Measurements from ENCODE around the gene CCDC85A. TPM values are rescaled to one million over a fixed set of nuclear protein-coding genes. Genes with fewer than 3 reads are reported as not detected.

Gene CCDC85A
- total and polyA plus RNA-seq, 2 experiments from 2014 or later: 0.21 to 0.24 TPM

- TF ChIP-seq ZNF331 (CRISPR knock-in tag; IDR thresholded peaks at IDR 0.05; ENCODE audit: low read depth) (no peak), JUNB (IDR thresholded peaks at IDR 0.05; ENCODE audit: unreplicated experiment) (no peak), CREB1 (CRISPR knock-in tag; IDR thresholded peaks at IDR 0.05; ENCODE audit: low read depth) (no peak), ZNF114 (CRISPR knock-in tag; IDR thresholded peaks at IDR 0.05) (no peak), CTCF (conservative IDR thresholded peaks at IDR 0.05; ENCODE audit: low read depth in 2 of 2) (no peak), ETS1 (IDR thresholded peaks at IDR 0.05) (no peak)
Measured at GRCh38 chr2:56198936-56199335, 15.1 kb downstream of the CCDC85A start (continued).

- Histone ChIP-seq H3K27me3 (ENCODE audit: insufficient read depth) (no peaks in the 10 kb centered on the region), H3K4me3 (no peak overlapping the region), H3F3A (replicated peaks; ENCODE audit: low read depth) (no peaks in the 10 kb centered on the region), H3K36me3 (ENCODE audit: insufficient read depth) (no peaks in the 10 kb centered on the region), H3K4me2 (no peak overlapping the region), H4K20me1 (replicated peaks; ENCODE audit: insufficient read depth) (0 out of 2 replicates have a peak, but pooled peaks cover 3% of the 10 kb centered on the region), H3K9me2 (ENCODE audit: insufficient read depth) (no peaks in the 10 kb centered on the region), H3K4me1 (ENCODE audit: insufficient read depth) (no peaks in the 10 kb centered on the region), H2AFZ (no peak overlapping the region), H3K79me2 (replicated peaks; ENCODE audit: insufficient read depth) (no peaks in the 10 kb centered on the region), H3K27ac (ENCODE audit: low read depth) (no peak overlapping the region)
- ATAC-seq: no peak
- H3K27ac Mint-ChIP-seq: no peak overlapping the region
- H3K4me1 Mint-ChIP-seq: peaks cover 3% of the 10 kb centered on the region; the same call in 1 of the 3 replicates
- H3K9me3 Mint-ChIP-seq: no peaks in the 10 kb centered on the region
- H3K36me3 Mint-ChIP-seq (ENCODE audit: low read depth): no peaks in the 10 kb centered on the region
- no peak overlapping the region for H3K4me3 Mint-ChIP-seq
- no peak for DNase-seq (ENCODE audit: low spot score)
- peaks cover 2% of the 10 kb centered on the region for H3K27me3 Mint-ChIP-seq (ENCODE audit: insufficient read depth, low read depth, poor library complexity)
- TF ChIP-seq CREB1 (CRISPR knock-in tag; IDR thresholded peaks at IDR 0.05; ENCODE audit: low read depth) (no peak), POLR2AphosphoS5 (IDR thresholded peaks at IDR 0.05; ENCODE audit: low read depth) (no peak), JUNB (IDR thresholded peaks at IDR 0.05; ENCODE audit: unreplicated experiment) (no peak), REST (IDR thresholded peaks at IDR 0.05; ENCODE audit: unreplicated experiment) (no peak), EZH2phosphoT487 (IDR thresholded peaks at IDR 0.05; ENCODE audit: unreplicated experiment) (no peak), STAT1 (IDR thresholded peaks at IDR 0.05; ENCODE audit: unreplicated experiment) (no peak), NANOG (IDR thresholded peaks at IDR 0.05; ENCODE audit: borderline replicate concordance) (no peak), ETS1 (IDR thresholded peaks at IDR 0.05) (no peak)
- TF ChIP-seq, protein P1, sequence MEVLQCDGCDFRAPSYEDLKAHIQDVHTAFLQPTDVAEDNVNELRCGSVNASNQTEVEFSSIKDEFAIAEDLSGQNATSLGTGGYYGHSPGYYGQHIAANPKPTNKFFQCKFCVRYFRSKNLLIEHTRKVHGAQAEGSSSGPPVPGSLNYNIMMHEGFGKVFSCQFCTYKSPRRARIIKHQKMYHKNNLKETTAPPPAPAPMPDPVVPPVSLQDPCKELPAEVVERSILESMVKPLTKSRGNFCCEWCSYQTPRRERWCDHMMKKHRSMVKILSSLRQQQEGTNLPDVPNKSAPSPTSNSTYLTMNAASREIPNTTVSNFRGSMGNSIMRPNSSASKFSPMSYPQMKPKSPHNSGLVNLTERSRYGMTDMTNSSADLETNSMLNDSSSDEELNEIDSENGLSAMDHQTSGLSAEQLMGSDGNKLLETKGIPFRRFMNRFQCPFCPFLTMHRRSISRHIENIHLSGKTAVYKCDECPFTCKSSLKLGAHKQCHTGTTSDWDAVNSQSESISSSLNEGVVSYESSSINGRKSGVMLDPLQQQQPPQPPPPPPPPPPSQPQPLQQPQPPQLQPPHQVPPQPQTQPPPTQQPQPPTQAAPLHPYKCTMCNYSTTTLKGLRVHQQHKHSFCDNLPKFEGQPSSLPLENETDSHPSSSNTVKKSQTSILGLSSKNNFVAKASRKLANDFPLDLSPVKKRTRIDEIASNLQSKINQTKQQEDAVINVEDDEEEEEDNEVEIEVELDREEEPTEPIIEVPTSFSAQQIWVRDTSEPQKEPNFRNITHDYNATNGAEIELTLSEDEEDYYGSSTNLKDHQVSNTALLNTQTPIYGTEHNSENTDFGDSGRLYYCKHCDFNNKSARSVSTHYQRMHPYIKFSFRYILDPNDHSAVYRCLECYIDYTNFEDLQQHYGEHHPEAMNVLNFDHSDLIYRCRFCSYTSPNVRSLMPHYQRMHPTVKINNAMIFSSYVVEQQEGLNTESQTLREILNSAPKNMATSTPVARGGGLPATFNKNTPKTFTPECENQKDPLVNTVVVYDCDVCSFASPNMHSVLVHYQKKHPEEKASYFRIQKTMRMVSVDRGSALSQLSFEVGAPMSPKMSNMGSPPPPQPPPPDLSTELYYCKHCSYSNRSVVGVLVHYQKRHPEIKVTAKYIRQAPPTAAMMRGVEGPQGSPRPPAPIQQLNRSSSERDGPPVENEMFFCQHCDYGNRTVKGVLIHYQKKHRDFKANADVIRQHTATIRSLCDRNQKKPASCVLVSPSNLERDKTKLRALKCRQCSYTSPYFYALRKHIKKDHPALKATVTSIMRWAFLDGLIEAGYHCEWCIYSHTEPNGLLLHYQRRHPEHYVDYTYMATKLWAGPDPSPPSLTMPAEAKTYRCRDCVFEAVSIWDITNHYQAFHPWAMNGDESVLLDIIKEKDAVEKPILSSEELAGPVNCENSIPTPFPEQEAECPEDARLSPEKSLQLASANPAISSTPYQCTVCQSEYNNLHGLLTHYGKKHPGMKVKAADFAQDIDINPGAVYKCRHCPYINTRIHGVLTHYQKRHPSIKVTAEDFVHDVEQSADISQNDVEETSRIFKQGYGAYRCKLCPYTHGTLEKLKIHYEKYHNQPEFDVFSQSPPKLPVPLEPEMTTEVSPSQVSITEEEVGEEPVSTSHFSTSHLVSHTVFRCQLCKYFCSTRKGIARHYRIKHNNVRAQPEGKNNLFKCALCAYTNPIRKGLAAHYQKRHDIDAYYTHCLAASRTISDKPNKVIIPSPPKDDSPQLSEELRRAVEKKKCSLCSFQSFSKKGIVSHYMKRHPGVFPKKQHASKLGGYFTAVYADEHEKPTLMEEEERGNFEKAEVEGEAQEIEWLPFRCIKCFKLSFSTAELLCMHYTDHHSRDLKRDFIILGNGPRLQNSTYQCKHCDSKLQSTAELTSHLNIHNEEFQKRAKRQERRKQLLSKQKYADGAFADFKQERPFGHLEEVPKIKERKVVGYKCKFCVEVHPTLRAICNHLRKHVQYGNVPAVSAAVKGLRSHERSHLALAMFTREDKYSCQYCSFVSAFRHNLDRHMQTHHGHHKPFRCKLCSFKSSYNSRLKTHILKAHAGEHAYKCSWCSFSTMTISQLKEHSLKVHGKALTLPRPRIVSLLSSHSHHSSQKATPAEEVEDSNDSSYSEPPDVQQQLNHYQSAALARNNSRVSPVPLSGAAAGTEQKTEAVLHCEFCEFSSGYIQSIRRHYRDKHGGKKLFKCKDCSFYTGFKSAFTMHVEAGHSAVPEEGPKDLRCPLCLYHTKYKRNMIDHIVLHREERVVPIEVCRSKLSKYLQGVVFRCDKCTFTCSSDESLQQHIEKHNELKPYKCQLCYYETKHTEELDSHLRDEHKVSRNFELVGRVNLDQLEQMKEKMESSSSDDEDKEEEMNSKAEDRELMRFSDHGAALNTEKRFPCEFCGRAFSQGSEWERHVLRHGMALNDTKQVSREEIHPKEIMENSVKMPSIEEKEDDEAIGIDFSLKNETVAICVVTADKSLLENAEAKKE (CRISPR knock-in tag; IDR thresholded peaks at IDR 0.05): no peak
Measured at GRCh38 chr2:56199492-56199891, 15.7 kb downstream of the CCDC85A start.

Data from GM23338 (cell line).